Measurements from ENCODE around the gene GUCY2D.
"Not testable (repeated sequence)": the region's sequence is repeated elsewhere in the genome, so short reads cannot be mapped to it uniquely, and the experiment has no call there.

GUCY2D gene

GRCh38 chr17:8046929-8047768 is 44.7 kb downstream of the GUCY2D start:
- DNase-seq: no peak

GRCh38 chr17:8047769-8048110 is 45.3 kb downstream of the GUCY2D start:
- DNase-seq: no peak

GRCh38 chr17:8048236-8048635 is 45.8 kb downstream of the GUCY2D start:
- DNase-seq: no peak

GRCh38 chr17:8048736-8049135 is 46.3 kb downstream of the GUCY2D start:
- no peak for DNase-seq

DNA sequence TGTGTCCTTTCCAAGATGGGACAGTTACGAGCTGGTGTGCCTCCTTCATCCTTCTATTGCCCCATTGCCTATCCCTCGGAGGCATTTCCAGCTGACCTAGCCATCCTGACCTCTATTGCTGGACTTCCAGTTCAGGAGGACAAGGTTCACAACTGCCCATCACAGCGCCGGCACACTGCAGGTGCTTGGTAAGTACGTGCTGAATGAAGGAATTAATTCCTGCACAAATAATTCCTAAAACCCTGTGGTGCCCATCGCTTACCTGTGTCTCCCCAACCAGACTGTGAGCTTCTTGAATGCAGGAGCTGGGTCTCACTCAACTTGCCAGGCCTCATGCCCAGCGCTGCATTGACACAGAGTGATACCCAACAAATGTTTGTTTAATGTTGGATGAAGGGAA is 49.4 kb downstream of the GUCY2D start:
- no peak for DNase-seq

- no peak for DNase-seq
Measured at GRCh38 chr17:8052256-8053252, 50.1 kb downstream of the GUCY2D start.

DNA sequence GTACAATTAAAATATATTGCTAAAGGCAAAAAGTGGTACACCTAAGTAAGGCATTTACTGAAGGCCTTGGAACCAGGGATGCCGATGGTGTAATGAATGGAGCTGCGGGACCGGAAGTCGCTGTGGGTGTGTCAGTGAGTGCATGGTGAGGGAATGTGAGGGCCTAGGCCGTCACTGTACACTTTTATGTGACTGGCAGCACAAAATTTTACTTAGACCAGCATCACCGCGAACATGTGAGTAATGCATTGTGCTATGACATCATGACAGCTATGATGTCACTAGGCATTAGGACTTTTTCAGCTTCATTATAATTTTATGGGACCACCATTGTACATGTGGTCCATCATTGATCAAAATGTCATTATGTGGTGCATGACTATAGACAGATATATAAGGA is 51.2 kb downstream of the GUCY2D start:
- no peak for DNase-seq

DNA sequence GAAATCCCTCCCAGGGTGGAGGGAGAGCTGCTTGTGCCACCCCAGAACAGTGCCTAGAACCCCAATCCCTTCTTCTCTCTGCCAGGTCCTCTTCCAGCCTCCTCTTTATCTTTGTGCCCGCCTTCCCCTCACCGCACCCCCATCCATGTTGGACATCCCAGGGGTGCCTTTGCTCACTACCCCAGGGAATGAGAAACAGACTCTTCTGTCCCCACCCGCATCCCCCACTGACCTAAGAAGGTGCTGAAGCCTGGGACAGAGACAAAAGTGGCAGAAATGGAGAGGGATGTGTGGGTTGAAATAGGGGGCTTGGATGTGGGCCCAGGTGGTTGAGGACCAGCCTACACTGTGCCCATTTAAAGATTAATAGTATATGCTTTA is 53.4 kb downstream of the GUCY2D start:
- no peak for DNase-seq

DNA sequence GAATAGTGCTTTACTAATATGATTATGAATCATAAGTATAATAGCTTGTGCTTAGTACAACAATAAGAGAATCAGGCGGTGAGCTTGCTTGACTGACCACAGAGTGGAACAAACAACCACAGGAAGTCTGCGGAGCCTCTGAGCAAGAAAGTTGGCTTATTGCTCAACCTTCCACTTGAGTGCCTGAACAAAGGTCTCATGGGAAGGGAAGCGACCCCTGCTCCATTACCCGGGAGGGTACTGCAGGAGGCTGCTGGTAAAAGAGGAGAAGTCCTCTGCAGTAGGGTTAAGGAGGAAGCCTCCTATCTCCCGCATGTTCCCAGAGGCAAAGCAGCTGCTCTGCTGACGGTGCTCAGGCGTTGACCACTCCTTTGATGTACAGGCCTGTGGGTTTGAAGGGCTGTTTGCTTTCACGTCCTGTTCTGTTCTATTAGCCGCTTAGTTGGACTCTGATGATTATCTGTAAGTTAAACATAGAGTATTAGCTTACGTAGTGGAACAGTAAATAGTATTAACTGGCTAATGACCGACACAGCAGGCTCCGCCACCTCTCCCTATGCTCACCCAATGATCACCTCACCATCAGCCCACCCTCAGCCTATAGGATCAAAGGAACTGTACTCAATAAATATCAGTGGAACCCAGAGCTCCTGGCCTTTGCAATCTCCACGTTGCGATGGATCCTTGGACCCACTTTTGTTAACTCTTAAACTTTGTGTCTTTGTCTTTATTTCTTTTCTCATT is 54.0 kb downstream of the GUCY2D start:
- DNase-seq: no peak

DNA sequence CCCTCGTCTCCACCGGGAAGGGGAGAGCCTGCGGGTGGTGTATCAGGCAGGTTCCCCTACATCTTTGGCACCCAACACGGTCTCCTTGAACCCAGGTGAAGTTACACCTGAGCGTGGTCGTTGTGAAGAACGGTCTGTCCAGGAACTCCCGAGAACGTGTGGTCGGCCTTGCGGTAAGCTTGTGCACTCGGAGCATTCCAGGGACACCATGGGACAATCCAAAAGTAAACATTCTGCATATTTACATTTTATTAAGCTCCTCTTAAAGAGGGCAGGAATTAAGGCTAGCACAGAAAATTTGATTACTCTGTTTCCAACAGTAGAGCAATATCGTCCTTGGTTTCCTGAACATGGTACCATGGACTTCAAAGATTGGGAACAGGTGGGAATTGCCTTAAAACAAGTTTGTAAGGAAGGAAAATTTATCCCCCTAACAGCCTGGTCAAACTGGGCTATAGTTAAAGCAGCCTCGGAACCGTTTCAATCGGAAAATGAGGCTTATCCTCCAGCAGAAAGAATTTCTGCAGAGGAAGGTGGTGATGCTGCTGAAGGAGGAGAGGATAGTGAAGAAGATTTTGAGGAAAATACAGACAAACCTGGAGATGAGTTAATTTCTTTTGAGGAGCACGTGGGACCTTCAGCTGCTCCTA is 54.7 kb downstream of the GUCY2D start:
- DNase-seq: no peak

GRCh38 chr17:8057691-8058114 is 55.3 kb downstream of the GUCY2D start:
- DNase-seq: peak; percentile 76

GRCh38 chr17:8059131-8059530 is 56.7 kb downstream of the GUCY2D start:
- no peak for DNase-seq

DNA sequence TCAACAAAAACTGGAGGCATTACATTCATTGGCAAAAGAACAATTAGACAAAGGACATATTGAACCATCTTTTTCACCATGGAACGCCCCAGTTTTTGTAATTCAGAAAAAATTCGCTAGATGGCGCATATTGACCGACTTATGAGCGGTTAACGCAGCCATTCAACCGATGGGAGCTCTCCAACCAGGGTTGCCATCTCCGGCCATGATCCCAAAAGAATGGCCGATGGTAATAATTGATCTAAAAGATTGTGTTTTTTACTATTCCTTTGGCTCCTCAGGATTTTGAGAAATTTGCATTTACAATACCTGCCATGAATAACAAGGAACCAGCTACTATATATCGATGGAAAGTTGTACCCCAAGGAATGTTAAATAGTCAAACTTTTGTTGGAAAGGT is 57.9 kb downstream of the GUCY2D start:
- DNase-seq: peak; percentile 72

GRCh38 chr17:8061851-8062250 is 59.4 kb downstream of the GUCY2D start:
- not testable (repeated sequence) for DNase-seq

DNA sequence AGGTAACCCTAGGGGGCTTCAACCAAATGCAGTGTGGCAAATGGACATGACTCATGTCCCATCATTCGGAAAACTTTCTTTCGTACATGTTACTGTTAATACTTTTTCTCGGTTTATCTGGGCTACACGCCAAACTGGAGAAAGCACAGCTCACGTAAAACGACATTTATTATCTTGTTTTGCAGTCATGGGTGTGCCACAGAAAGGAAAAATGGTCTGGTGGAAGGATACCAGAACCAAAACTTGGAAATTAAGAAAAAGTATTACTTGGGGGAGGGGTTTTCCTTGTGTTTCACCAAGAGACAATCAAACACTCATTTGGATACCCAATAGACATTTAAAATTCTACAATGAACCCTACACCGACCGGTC is 60.0 kb downstream of the GUCY2D start:
- DNase-seq: peak; percentile 33

DNA sequence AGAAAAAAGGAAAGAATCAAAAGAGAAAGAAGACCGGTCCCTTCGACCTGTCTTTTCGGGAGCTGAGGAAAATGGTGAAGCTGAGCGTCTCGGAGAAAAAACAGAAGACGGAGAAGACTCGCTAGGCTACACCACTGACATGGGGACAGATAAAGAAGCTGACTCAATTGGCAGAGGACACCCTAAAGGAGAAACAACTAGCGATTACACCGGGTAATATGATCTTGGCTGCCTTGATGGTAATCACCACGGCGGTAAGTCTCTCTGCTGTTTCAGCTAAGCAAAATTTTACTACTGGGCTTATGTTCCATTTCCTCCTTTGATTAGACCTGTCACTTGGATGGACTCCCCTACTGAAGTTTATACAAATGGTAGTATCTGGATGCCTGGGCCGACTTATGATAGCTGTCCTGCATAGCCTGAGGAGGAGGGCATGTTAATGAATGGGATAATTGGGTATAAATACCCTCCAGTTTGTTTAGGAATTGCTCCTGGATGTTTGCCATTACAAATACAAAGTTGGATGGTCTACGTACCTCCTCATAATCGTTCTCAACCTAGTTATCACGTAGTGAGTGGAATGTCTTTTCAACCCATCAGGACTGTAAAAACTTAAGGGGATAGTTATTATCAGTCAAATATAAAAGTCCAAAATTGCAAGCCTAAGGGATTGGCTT is 60.5 kb downstream of the GUCY2D start:
- DNase-seq: peak; percentile 7

DNA sequence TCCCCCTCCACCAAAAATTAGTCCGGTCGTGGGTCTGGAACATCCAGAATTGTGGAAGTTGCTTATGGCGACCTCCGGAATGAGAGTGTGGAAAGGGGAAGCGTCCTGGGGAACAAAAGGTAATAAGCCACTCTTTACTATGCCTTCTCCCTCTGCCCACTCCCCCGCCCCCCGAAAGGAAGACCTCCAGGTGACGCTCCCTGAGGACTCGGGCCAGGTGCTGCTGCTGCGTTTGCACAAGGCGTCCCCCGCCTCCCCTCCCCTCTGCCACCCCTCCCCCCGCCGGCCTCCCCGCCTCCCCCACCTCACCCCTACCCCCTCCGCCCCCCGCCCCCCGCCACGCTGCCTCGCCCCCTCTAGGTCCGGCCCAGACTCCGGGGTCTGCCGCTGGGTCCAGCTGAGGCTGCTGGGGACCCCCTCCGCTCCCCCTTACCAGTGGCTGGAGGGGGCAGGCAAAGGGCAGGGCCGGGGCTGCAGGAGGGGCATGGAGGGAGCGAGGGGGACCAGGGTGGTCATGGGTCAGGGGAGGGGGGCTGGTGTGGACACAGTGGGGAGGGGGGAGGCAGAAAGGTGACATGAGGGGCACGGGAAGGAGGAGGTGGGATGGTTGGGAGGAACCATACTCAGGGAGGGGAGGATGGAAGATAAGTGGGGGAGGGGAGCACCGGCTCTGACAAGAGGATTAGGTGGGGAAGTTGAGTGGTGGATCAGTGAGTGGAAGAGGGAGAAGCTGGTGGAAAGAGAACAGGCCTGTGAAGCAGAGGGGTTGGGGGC is 61.5 kb downstream of the GUCY2D start:
- no peak for DNase-seq

DNA sequence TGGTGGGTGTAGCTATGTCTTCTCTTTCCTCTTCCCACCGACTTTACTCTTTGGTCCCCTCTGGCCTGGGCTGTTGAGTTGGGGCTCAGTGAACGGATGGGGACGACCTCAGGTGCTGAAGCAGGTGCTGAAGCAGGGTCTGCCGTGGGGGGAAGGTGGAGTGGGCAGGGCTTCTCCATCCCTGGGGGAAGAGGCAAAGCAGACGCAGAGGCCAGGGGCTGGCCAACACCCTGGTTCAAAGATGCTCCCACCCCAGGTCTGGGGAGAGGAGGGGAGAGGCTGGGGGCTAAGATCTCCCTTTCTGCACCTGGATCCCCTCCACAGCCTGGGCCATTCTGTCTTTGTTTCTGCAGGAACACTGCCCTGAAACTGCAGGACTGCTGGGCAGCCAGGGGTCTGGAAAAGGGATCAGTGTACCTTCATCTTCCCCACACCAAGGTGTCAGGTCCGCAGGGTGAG is 62.2 kb downstream of the GUCY2D start:
- DNase-seq: no peak

DNA sequence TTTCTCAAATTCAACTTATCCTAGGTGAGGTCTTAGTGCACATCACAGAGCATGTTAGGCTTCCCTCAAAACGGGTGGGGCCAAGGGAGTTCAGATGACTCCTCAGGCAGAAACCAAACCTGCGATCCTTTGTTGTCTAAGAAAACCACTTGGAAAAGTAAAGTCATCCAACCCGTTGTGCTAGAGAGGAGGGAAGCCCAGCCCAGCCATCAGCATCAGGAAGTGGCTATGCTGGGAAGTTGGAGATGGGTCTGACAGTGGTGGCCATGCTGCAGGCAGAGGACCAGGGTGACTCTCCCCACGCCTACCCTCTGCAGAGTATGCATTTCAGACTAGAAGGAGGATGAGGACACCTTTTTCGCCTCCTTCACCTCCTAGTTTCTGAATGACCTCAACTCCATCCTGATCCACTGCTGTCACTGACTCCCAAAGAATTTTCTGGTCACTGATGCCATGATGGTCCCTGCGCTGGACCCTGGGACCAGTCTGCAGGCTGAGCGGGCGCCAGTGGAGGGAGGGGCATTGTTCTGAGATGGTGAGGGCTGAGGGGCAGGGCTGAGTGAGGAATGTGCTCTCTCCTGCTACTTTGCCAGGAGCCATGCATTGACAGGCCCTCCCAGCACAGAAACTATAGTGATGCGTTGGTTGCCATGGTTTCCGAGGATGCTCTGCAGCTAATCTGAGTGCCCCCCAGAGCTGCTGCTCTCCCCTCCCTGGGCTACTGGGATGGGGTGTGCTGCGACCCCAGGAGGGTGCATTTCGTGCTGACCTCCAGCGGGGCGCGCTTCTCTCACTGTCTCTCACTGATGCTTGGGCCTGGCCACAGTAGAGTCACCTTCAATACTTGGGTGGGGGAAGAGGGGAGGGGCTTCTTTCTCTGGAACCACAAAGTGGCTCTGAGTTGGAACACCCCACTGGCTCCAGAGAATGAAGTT is 64.7 kb downstream of the GUCY2D start:
- DNase-seq: no peak

- DNase-seq: no peak
Measured at GRCh38 chr17:8067806-8068205, 65.4 kb downstream of the GUCY2D start.

Measured in RPMI8226 (cell line).